Lung (tissue), 12 donors: ENCODE data around the gene AFG1L. TPM values are rescaled to one million over a fixed set of nuclear protein-coding genes. Genes with fewer than 3 reads are reported as not detected.

Experiments used
- ATAC-seq: fragments of 200-7000 bp; cut with Tn5 transposase; one replicate; pipeline ENCODE4 v1.9.1; 2020; ENCODE audit warnings: moderate number of reproducible peaks; ENCODE audit not compliant: insufficient read depth, low FRiP score
- DNase-seq, 3 donors: peaks; one replicate each; pipeline ENCODE4 v3.0.0-alpha.2; 2013 to 2017
- H3K27ac ChIP-seq, 2 donors: one replicate each; pipeline ENCODE4 v1.5.1; 2013; ENCODE audit warnings: mild to moderate bottlenecking in 2 of 2, moderate library complexity in 2 of 2, control low read depth in 1 of 2, inconsistent platforms in 1 of 2, low read depth in 1 of 2, low read length in 1 of 2
- H3K27me3 ChIP-seq, 3 donors: one replicate each; pipeline ENCODE4 v1.5.1; 2013; ENCODE audit warnings: low read length in 2 of 3; ENCODE audit not compliant: control insufficient read depth in 3 of 3, insufficient read depth in 3 of 3
- H3K36me3 ChIP-seq, 4 donors: one replicate each; pipeline ENCODE4 v1.5.1; 2013; ENCODE audit warnings: low read length in 4 of 4, mild to moderate bottlenecking in 1 of 4, moderate library complexity in 1 of 4; ENCODE audit not compliant: control insufficient read depth in 4 of 4, insufficient read depth in 4 of 4
- H3K4me1 ChIP-seq, 5 donors: one replicate each; pipeline ENCODE4 v1.5.1; 2013; ENCODE audit warnings: low read length in 5 of 5, mild to moderate bottlenecking in 2 of 5, moderate library complexity in 1 of 5; ENCODE audit not compliant: control insufficient read depth in 5 of 5, insufficient read depth in 5 of 5
- H3K4me3 ChIP-seq: one replicate; pipeline ENCODE4 v1.5.1; 2013; ENCODE audit warnings: mild to moderate bottlenecking, control low read depth, moderate library complexity
- H3K9ac ChIP-seq, 2 donors: one replicate each; pipeline ENCODE4 v1.5.1; 2013; ENCODE audit warnings: low read length in 2 of 2, control low read depth in 1 of 2; ENCODE audit not compliant: insufficient read depth in 1 of 2
- H3K9me3 ChIP-seq, 4 donors: one replicate each; pipeline ENCODE4 v1.5.1; 2013; ENCODE audit warnings: low read length in 3 of 4, mild to moderate bottlenecking in 1 of 4, moderate library complexity in 1 of 4; ENCODE audit not compliant: control insufficient read depth in 4 of 4, insufficient read depth in 3 of 4
- CTCF ChIP-seq: IDR thresholded peaks from 2 replicates; pipeline ENCODE4 v1.5.1; 2012; ENCODE audit warnings: mild to moderate bottlenecking; ENCODE audit errors: control extremely low read depth, extremely low read depth
- WGBS, 2 donors: extraction: QIAGEN DNeasy Blood & Tissue Kit; methylation state at CpG; one replicate each; pipeline ENCODE4 v1.1.7; 2013; 5-methylcytosine and 5-hydroxymethylcytosine counted together
- polyA plus RNA-seq, 2 donors: library from polyadenylated mRNA; stranded (reverse); fragments of 200-250 nt; gene quantifications; one replicate each; pipeline ENCODE4 v1.2.1, GENCODE V29; 2013
- total RNA-seq, 2 donors: library from RNA; depleted of rRNA in 1 of 2; stranded (reverse); fragments of >200 nt in 1 of 2; gene quantifications; one replicate each; pipeline ENCODE4 v1.2.1, GENCODE V29; 2014 to 2021
- donor health status: control.
- donor health status: control.
- donor health status: Bipolar disorder and iron deficiency.
- donor health status: healthy.
- donor health status: DM: yes; HTN: yes; CAD: no.

The AFG1L gene
- total and polyA plus RNA-seq, 4 donors, result 2.0 to 9.5 (median 5.5) TPM

- no peaks in the 10 kb centered on the region for H3K36me3 ChIP-seq
- DNase-seq (no peak), ATAC-seq (no peak)
- H3K27me3 ChIP-seq, result no peaks in the 10 kb centered on the region
- no peak for TF ChIP-seq CTCF
- H3K4me3 ChIP-seq, result no peak overlapping the region
- no peak overlapping the region for H3K9ac ChIP-seq
- H3K27ac ChIP-seq, result no peak overlapping the region
- H3K4me1 ChIP-seq, result no peaks in the 10 kb centered on the region
- H3K9me3 ChIP-seq, result no peaks in the 10 kb centered on the region
Measured at GRCh38 chr6:108285381-108285780, 9.5 kb upstream of the AFG1L start.

GRCh38 chr6:108286366-108286765 is 8.5 kb upstream of the AFG1L start:
- no peak overlapping the region for H3K4me3 ChIP-seq
- H3K9ac ChIP-seq, result no peak overlapping the region
- no peaks in the 10 kb centered on the region for H3K27me3 ChIP-seq
- H3K36me3 ChIP-seq, result no peaks in the 10 kb centered on the region
- 93 to 95% methylated on average over 4 of the region's 4 CpGs for WGBS, 2 donors
- no peaks in the 10 kb centered on the region for H3K4me1 ChIP-seq
- DNase-seq (no peak), ATAC-seq (no peak)
- no peak overlapping the region for H3K27ac ChIP-seq
- H3K9me3 ChIP-seq, result no peaks in the 10 kb centered on the region
- TF ChIP-seq CTCF, result no peak

GRCh38 chr6:108287373-108287772 is 7.5 kb upstream of the AFG1L start:
- H3K4me1 ChIP-seq, result no peaks in the 10 kb centered on the region
- no peaks in the 10 kb centered on the region for H3K9me3 ChIP-seq
- H3K9ac ChIP-seq, result no peak overlapping the region
- no peak overlapping the region for H3K27ac ChIP-seq
- ATAC-seq (no peak), DNase-seq (no peak)
- H3K36me3 ChIP-seq, result no peaks in the 10 kb centered on the region
- no peak overlapping the region for H3K4me3 ChIP-seq
- no peak for TF ChIP-seq CTCF
- 69 to 72% methylated on average over 3 of the region's 3 CpGs for WGBS, 2 donors
- H3K27me3 ChIP-seq, result no peaks in the 10 kb centered on the region

GRCh38 chr6:108288742-108289141 is 6.1 kb upstream of the AFG1L start:
- Histone ChIP-seq H3K9ac (no peak overlapping the region), H3K4me1 (no peaks in the 10 kb centered on the region), H3K4me3 (no peak overlapping the region), H3K27me3 (no peaks in the 10 kb centered on the region), H3K27ac (no peak overlapping the region), H3K36me3 (no peaks in the 10 kb centered on the region), H3K9me3 (no peaks in the 10 kb centered on the region)
- no peak for TF ChIP-seq CTCF
- no peak for ATAC-seq
- DNase-seq, result no peak
